Measurements from ENCODE around the gene ANGPTL7. TPM values are rescaled to one million over a fixed set of nuclear protein-coding genes. Genes with fewer than 3 reads are reported as not detected.

Gene ANGPTL7
- total RNA-seq, 1 donor from 2014 or later = 2.0 TPM

- intact Hi-C loops (cut with DNase I) = no loop called here
- Histone ChIP-seq H3K4me3 (no peak overlapping the region), H3K9me3 (no peaks in the 10 kb centered on the region), H3K27me3 (no peaks in the 10 kb centered on the region), H3K27ac (no peak overlapping the region), H3K36me3 (peaks cover 36 to 65% of the 10 kb centered on the region in 2 donors), H3K4me1 (peaks cover 0 to 9% of the 10 kb centered on the region in 2 donors)
- TF ChIP-seq, protein P1, sequence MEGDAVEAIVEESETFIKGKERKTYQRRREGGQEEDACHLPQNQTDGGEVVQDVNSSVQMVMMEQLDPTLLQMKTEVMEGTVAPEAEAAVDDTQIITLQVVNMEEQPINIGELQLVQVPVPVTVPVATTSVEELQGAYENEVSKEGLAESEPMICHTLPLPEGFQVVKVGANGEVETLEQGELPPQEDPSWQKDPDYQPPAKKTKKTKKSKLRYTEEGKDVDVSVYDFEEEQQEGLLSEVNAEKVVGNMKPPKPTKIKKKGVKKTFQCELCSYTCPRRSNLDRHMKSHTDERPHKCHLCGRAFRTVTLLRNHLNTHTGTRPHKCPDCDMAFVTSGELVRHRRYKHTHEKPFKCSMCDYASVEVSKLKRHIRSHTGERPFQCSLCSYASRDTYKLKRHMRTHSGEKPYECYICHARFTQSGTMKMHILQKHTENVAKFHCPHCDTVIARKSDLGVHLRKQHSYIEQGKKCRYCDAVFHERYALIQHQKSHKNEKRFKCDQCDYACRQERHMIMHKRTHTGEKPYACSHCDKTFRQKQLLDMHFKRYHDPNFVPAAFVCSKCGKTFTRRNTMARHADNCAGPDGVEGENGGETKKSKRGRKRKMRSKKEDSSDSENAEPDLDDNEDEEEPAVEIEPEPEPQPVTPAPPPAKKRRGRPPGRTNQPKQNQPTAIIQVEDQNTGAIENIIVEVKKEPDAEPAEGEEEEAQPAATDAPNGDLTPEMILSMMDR (IDR thresholded peaks at IDR 0.05) = no peak
- no peak for DNase-seq (ENCODE audit: low spot score in 2 of 2)
Observed at GRCh38 chr1:11145741-11146140, 43.4 kb upstream of the ANGPTL7 start.

- Histone ChIP-seq H3K4me1 (peaks cover 0 to 9% of the 10 kb centered on the region in 2 donors), H3K36me3 (peaks cover 36 to 71% of the 10 kb centered on the region in 2 donors), H3K27ac (no peak overlapping the region), H3K27me3 (no peaks in the 10 kb centered on the region), H3K4me3 (no peak overlapping the region), H3K9me3 (no peaks in the 10 kb centered on the region)
- intact Hi-C loops (cut with DNase I) = no loop called here
- no peak for DNase-seq (ENCODE audit: low spot score in 2 of 2)
- TF ChIP-seq, protein P1 (IDR thresholded peaks at IDR 0.05) = no peak
Observed at GRCh38 chr1:11147197-11147770, 41.9 kb upstream of the ANGPTL7 start.

- H3K9me3 ChIP-seq = no peaks in the 10 kb centered on the region
- H3K27me3 ChIP-seq = no peaks in the 10 kb centered on the region
- H3K4me3 ChIP-seq = no peak overlapping the region
- TF ChIP-seq, protein P1 (IDR thresholded peaks at IDR 0.05) = no peak
- peaks cover 42 to 64% of the 10 kb centered on the region in 2 donors for H3K36me3 ChIP-seq
- no peaks in the 10 kb centered on the region for H3K4me1 ChIP-seq
- DNase-seq (ENCODE audit: low spot score in 2 of 2) = no peak
- no peak overlapping the region for H3K27ac ChIP-seq
- intact Hi-C loops (cut with DNase I) = no loop called here
Observed at GRCh38 chr1:11150326-11150725, 38.8 kb upstream of the ANGPTL7 start.

DNA sequence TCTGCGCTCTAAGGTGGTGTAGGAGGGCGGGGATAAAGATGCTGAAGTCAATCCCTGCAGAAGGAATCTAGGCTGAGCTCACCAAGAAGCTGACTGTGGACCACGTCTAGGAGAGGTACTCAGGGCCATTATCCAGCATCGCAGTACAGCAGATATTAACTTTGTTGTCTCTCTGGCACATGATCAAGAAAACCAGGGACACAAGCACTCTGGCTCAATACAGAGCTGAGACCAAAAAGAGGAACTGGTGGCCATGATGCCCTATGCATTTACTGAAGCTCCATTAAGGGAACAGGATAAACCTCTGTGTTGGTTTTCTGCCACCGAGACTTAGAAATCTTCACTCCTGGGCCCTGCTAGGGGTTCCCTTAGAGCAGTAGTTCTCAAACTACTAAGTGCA is 38.0 kb upstream of the ANGPTL7 start:
- Histone ChIP-seq H3K9me3 (no peaks in the 10 kb centered on the region), H3K27me3 (no peaks in the 10 kb centered on the region), H3K4me3 (no peak overlapping the region), H3K27ac (no peak overlapping the region), H3K4me1 (no peaks in the 10 kb centered on the region), H3K36me3 (peaks cover 42 to 64% of the 10 kb centered on the region in 2 donors)
- TF ChIP-seq, protein P1 (IDR thresholded peaks at IDR 0.05) = no peak
- intact Hi-C loops (cut with DNase I) = no loop called here
- DNase-seq (ENCODE audit: low spot score in 2 of 2) = no peak

DNA sequence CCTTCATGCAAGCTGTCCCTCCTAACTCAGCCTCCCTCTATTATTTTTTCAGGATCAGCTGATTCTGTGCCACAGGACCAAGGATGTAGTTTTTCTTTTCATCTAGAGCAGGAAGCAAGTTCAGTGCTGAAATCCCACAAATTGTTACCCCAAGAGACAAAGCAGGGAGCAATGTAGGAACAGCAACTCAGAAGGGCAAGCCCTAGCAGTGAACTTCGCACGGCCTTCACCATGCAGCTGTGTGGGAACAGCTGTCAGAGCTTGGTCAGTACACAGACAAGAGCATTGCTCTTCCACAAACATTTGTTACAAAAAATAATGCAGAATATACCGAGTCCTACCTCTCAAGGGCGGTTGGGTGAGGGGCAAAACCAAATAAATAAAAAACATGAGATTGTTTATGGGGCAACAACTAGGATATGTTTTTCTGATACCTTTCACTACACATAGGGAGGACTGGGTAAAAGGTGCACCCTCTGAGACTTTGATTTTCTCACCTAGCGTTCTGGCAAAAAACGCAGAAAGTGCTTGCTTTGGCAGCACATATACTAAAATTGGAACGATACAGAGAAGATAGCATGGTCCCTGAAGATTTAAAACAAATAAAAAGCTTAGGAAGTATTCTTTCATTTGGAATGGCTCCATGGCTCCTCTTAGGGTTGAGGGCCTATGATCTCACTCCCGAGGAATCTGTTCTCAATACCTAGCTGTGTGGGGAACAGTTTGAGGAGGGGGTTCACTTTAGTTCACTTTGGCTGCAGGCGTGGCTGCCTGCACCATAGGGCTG is 37.1 kb upstream of the ANGPTL7 start:
- no peaks in the 10 kb centered on the region for H3K9me3 ChIP-seq
- no peak overlapping the region for H3K4me3 ChIP-seq
- no peaks in the 10 kb centered on the region for H3K4me1 ChIP-seq
- intact Hi-C loops (cut with DNase I) = no loop called here
- H3K27ac ChIP-seq = no peak overlapping the region
- H3K27me3 ChIP-seq = no peaks in the 10 kb centered on the region
- no peak for DNase-seq (ENCODE audit: low spot score in 2 of 2)
- TF ChIP-seq, protein P1 (IDR thresholded peaks at IDR 0.05) = no peak
- H3K36me3 ChIP-seq = peaks cover 38 to 64% of the 10 kb centered on the region in 2 donors

Data from ascending aorta (tissue), 2 donors.